ENCODE results near the gene NREP.

DNA sequence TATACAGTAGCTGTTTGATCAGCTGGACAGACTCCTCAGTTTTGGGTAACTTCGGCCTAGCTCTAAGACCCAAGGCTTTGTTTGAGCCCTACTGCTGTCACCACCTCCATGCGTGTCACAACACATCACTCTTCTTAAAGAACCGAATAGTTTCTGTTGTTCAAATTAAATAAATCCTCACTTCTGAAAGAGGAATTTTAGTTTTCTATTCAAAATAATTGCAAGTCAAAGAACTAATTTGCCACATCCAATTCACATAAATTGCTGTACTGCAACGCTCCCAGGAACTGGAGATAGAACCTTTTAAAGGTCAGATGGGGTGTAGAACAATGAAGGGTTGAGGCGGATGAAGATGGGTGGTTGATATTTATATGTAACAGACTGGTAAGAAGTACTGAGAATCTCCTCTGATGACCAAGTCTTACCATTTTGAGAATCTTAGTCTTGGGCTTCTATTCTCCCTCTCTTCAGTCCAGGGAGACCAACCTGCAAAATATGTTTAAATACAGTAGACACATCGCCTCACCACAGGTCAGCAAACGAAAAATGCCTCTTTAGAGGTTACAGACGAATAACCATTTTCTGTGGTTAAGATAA, 1.6 kb downstream of the NREP start:
- no peak for TF ChIP-seq CTCF (IDR thresholded peaks at IDR 0.05; ENCODE audit: borderline replicate concordance, extremely low read depth, low read length, poor library complexity, severe bottlenecking)
- TF ChIP-seq EZH2 (IDR thresholded peaks at IDR 0.05; ENCODE audit: borderline replicate concordance, low read depth, low read length, severe bottlenecking): no peak
